NCI-H2196 treated with DMSO at 0.1 percent for 48 hours (cell line): Measurements from ENCODE around the gene SSH2.

Experiments used
- DNase-seq: peaks from one replicate; lab custom pipeline; 2025; ENCODE audit not compliant: unreplicated experiment; lab: John Stamatoyannopoulos, UW

Gene SSH2

DNA sequence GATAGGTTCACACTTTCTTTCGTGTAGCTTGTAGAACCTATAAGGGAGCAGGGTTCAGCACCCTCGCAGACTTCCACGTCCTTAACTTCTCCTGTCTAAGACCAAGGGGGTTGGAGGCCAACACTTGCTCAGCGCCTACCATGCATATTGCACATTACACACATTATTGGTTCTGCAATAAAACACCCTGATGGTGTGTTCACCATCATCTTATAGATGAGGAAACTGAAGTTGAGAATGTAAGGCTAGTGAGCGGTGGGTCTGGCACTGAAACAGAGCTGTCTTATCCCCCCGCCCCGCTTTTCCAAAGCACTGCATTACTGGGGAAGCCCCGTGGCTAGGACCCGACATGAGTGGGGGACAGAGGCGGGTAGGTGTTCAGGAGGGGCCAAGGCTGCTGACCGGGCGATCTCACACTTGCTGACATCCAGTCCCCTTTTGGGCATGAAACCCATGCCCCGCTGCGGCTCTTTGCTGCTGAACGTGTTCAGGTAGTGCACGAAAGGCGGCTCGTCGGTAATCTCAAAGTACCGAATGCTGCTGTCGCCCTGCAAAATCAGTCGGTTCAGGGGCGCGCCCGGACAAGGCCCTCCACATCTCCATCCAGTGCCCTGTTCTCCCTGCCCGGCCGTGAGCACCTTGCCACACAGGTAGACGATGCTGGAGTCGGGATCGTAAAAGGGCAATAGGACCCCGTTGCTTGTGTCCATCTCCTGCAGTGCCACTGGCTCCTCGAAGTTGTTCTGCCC, 313.6 kb downstream of the SSH2 start:
- no peak for DNase-seq

DNA sequence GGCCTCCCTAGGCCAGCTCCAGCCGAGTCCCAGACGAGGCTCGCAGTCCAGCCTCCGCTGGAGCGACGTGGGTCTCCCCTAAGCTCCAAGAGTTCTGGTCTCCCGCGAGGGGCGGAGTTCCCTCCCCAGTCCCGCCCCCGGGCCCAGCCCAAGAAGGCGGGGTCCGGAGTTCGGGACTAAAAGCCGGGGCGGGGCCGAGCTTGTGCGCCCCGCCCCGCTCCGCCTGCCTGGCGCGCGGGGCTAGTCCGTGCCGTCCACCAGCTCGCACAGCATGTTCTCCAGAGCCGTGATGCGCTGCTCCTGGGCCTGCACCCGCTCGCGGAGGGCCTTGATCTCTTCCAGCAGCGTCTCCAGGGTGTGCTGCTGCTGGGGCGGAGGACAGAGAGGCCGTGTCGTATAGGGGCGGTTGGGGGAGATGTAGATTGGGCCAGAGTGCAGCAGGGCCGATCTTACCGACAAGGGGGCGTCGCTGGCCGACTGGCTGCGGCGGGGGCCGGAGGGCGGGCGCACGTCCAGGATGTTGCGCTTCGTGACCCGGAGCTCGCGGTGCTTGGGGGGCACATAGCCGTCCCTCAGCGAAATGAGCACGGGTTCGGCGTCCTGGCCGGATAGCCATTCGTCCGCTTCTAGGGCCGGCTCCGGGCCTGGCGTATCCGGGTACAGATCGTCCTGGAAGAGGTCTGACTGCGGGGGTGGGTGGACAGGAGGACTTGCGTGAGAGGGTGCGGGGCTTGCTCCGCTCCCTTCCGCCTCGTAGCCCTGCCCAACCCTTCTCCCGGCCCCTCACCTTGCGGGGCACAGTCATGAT, 314.3 kb downstream of the SSH2 start:
- DNase-seq = no peak

DNA sequence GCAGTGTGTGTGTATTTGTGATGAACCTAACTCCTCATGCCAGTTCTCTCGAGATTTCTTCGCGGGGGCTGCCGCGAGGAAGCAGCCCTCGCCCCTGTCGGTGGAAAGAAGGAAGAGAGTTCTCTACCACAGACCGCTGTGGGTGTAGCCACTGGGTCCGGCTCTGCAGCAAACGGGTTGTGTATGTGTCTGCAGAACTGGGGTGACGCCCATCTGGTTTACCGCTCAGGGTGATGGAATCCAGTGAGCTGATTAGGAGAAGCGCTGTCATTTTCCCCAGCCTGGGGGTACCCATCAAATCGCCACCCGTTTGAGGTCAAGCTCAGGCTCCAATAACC, 315.0 kb downstream of the SSH2 start:
- no peak for DNase-seq

DNA sequence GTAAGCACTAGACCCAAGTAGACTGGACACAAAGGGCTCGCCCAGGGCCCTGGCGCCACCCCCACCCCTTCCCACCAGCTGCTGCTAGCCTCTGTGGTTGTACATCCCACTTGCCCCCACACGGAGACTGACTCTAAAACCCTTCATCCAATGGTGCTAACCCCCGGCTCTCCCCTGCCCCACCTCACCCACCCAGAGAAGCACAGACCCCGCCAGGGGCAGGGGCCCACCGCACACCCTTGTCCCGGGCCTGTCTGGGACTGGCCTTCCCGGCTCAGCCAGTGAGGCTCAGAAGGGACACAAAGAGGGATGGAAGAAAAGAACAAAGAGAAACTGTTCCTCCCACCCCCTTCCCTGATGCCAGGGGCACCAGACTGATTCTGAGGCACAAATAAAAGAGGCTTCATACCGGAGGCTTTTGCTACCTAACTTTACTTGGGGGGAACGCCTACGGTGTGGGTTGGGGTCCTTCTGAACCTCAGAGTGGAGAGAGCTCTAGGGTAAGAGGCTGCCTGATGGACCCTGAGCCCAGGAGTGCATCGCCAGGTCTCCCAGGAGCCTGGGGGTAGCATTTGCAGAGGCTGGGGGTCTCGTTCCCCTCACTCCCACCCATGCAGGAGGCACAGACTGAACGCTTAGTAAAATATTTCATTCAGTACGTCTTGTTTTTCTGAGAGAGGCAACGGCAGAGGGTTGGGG, 315.5 kb downstream of the SSH2 start:
- no peak for DNase-seq

DNA sequence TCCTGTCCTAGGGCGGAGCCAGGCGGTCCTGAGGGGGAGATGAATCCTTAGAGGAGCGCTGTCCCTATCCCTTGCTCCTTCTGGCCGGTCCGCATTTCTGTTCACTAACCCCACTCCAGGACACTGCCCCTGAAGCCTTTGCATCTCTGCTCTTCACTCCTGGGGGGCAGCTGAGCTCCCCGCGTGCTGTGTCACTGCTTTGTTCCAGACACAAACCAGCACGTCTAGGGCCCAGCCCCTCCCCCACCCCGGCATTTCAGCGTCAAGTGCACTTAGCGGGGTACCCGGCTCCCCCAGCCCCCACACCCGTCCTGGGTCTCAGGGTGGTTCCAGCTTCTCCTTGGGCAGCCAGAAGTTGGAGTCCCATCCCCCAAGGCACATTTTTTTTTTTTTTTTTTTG, 316.2 kb downstream of the SSH2 start:
- DNase-seq = no peak

DNA sequence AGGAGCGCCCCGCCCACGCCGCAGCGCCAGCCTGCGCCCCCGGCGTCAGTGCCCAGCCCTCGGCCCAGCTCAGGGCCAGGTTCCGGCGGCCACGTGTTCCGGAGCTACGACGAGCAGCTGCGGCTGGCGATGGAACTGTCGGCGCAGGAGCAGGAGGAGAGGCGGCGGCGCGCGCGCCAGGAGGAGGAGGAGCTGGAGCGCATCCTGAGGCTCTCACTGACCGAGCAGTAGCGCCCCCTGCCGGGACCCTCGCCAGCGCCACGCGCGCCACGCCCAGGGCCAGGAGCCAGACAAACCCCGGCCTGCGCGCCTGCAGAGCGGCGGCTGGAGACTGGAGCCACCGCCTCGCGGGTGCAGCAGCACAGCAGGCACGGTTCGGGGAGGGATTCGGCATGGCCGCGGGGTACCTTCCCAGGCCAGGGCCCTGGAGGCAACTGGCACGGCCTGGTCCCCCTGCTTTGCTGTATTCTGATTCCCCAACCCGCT, 316.6 kb downstream of the SSH2 start:
- DNase-seq = no peak

DNA sequence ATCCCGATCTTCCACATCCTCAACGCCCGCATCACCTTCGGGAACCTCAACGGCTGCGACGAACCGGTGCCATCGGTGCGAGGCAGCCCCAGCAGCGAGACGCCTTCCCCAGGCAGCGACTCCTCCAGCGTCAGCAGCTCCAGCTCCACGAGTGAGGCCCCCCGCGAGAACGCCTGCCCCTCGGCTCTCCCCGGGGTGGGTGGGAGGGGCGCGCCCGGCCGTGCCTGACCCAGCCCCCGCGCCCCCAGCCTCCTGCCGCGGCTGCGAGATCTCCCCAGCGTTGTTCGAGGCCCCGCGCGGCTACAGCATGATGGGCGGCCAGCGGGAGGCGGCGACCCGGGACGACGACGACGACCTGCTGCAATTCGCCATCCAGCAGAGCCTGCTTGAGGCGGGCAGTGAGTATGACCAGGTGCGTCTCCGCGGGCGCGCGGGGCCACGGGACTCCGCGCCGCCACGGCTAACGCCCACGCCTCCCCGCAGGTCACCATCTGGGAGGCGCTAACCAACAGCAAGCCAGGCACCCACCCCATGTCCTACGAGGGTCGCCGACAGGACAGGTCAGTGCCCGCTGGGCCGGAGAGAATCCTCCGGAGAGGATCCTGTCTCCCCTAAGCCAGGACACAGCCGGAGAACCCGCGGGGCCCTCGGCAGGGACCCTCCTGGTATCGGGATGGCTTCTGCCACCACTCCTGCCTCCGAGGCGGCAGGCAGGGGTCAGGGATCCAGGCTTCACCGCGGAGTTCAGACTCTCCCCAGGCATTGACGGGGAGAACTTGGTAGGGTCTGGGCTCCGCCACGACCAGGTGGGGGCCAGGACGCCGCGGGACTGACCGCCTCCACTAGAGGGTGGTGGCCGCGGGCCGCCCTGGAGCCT, 317.4 kb downstream of the SSH2 start:
- no peak for DNase-seq

DNA sequence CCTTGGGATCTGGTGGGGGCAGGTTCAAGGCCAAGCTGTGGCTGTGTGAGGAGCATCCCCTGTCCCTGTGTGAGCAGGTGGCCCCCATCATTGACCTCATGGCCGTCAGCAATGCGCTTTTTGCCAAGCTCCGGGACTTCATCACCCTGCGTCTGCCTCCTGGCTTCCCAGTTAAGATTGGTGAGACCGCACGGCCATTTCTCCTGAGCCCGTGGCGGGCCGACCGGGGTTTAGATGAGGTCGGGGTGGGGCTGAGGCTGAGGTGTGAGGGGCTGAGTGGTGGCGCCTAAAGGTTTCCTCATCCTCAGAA, 318.0 kb downstream of the SSH2 start:
- DNase-seq = no peak

DNA sequence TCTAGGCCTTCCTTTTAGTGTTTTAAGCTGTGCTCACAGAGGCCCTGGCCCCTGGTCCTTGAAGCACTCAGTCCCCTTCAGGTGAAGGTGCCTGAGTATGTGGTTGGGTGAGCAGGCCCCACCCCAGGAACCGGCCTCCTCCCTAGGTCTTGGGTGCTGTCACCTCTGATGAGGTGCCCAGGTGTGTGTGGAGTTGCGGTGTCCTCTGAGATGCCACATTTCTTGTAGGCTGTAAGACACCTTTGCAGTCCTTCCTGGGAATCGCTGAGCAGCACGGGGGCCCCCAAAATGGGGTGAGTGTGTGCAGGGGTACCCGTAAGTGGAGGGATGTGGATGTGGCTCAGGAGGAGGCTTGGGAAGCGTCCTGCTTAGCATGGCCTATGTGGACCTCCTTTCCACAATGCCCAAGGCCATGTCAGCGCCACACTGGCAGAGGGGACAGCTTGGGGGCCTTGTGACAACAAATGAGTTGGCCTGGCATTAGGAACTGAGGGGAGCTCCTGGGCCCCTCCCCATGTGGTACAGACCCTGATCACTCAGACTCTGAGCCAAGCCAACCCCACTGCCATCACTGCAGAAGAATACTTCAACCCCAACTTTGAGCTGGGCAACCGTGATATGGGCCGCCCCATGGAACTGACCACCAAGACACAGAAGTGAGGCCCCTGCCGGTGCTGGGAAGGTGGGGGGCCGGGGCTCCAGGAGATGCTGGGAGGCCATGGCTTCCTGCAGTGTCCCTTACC, 318.5 kb downstream of the SSH2 start:
- no peak for DNase-seq

DNA sequence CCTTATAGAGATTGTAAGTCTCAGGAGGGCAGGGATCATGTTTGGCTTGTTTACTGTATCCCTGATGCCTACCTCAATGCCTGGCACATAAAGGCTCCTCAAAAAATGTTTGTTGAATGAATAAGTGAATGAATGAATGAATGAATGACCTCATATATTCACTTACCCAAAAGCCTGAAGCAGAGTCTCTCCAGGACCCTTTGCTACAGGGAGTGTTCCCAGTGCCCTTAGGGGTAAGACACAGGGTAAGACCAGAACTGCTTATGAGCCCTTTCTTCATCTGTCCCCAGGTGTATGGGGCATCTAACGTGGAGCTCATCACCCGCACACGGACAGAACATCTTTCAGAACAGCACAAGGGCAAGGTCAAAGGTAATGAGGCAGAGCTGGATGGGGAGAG, 319.6 kb downstream of the SSH2 start:
- DNase-seq = no peak

DNA sequence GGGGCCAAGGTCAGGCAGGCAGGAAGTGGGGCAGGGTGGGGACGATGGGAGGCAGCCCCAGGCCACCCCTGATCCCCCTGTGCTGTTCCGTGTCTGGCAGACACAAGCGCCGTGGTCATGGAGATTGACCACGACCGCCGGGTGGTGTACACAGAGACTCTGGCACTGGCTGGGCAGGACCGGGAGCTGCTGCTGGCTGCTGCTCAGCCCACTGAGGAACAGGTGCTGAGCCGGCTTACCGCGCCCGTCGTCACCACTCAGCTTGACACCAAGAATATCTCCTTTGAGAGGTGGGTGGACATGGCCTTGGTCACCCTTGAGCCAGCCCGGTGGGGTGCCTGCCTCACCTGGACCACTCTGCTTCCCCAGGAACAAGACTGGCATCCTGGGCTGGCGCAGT, 321.0 kb downstream of the SSH2 start:
- no peak for DNase-seq

DNA sequence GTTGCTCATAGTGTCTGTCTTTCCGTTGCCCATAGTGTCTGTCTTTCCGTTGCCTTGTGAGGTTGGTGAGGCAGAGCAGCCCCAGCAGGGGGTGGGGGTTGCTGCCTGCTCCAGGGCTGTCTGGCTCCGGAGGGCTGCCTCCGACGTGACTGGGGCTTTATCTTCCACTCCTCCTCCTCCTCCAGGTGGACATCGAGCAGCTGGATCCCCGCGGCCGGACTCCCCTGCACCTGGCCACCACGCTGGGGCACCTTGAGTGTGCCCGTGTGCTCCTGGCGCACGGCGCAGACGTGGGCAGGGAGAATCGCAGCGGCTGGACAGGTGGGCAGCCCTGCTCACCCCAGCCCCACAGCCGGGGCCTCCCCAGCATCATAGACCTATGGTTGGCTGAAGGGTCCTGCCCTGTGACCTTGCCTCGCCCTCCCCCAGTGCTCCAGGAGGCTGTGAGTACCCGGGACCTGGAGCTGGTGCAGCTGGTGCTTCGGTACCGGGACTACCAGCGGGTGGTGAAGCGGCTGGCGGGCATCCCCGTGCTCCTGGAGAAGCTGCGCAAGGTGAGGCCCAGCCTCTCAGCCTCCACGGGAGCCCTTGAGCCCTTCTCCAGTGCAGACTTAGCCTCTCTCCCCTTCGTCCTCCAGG, 322.4 kb downstream of the SSH2 start:
- DNase-seq = no peak

DNA sequence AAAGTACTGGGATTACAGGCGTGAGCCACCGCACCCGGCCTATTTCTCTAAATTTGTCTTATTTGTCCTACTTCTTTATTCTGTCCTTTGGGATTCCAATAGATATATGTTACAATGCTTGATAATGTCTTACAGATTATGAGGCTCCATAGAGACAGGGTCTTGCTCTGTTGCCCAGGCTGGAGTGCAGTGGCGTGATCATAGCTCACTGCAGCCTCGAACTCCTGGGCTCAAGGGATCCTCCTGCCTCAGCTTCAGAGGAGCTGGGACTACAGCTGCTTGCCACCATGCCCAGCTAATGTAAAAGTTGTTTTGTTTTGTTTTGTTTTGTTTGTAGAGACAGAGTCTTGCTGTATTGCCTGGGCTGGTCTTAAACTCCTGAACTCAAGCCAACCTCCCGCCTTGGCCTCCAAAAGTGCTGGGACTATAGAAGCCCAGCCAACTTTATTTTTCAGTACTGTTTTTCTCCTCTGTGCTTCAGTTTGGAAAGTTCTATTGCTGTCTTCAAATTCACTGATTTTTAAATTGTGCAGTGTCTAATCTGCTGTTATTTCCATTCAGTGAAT, 326.8 kb downstream of the SSH2 start:
- no peak for DNase-seq

DNA sequence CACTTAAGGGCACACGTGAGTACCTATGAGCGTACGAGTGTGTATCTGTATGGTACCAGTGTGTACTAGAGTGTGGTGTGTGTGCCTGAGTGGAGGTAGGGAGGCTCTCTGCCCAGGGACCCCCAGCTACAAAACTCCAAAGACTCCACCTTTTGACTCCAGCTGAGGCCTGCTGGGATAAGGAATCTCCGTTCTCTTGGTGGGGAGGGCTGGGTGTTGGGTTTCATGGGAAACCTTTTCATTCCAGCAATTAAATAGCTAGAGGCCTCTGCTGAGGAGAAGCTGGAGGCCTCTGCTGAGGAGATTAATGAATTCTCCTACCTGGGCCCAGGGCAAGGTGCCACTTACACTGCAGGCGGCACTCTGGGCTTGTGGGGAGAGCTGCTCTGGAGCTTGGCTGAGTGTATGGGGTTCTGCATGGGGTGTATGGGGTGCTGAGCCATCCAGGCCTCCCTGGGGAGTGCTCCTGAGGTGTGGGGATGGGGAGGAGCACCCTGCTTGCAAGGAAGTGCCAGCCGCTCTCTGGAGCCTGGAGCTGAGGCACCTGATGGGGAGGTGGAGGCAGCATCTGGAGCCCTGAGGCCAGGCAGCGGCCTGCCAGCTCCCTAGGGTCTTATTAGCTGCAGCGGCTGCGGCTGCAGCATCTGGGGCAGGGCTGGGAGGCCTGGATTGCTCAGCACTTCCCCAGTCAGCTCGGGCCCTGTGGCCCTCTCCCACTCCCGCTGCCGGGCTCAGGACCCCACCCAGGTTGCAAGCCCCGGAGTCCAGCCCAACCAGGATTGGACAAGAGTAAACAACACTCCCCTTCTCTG, 332.5 kb downstream of the SSH2 start:
- DNase-seq = no peak

DNA sequence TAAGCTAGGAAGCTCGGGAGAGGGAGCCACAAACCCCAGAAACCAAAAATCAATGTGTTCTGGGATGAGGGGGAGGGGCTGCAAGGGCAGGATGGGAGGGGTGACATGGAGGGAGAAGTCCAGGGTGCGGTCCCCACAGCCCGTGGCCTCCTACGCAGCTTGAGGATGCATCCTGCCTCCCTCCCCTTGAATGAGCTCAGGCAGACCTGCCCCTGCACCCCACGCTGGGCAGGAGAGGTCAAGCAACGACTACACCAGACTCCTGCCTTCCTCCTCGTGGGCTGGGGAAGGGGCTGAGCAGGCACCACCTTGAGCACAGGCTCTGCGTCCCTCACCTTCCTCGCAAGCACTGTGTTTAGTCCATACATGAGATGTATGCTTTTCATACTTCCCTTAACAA, 333.2 kb downstream of the SSH2 start:
- no peak for DNase-seq

DNA sequence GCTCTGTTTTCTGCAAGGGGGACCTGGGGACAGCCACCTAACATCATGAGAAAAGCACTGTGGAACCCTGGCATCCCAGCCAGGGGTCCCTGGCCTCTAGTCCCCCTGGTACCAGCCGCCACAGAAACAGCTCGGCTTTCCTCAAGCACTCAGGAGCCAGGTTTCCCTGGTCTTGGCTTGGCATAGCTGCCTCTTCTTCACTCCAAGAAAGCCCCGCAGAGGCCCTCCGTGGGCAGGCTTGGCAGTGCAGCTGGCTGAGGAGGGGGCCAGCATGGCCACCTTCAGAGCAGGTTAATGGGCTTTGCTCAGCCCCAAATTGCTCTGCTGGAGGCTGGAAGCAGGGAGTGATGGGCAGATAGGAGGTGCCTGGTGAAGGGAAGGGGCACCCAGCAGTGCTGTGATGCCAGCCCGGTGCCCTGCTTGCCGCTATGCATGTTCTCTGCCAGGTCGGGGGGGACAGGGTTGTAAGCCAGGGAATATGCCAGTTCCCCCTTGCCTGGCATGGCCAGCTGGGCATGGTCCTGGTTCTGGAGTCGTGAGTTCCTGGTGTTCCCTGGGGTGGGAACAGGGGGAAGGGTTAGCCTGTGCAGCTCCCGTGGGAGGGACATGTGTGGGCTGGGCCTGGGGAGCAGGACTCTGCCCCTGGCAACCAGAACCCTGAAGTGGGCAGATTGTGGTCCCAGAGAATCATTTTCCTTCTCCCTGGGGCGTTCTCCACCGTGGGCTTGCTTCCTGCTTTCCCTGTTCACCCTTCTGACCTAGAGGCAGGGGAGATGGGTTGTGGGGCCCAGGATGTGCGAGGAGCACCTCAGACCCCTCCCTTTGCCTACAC, 333.9 kb downstream of the SSH2 start:
- no peak for DNase-seq

DNA sequence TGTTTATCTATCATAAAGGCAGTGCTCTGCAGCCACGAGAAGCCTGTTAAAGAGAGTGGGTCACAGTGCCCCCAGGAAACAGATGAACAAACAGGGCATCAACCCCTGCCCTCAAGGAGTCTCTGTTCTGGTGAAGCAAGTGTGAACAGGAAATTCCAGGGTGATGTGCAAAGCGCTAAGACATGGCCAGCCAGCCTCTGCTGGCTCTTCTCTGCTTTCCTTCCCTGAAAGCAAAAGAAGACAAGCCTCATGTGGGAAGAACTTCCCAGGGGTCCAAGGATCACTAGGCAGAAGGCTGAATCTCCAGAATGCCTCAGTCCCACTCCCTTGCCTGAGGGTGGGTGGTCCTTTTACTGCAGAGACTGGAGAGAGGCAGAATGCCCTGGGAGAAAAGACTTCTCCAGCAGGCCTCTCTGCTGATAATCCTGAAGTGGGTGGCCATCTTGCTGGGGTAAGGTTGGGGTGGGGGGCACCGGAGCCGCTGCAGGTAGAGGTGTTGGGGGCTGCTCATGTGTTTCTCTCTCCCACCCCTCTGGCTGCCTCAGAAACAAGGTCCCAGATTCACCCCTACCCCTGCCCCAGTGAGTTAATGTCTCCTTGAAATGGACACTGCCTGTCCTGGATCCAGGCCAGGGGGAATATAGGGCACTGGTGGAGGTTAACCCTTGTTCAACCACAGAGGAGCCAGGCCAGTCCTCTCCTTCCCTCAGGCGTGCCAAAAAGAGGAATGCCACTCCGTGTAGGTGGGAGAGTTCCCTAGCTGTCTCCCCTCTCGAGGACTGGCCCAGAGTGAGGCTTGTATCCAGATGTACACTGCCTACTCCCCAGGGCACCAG, 334.7 kb downstream of the SSH2 start:
- DNase-seq = no peak
